H9 (cell line): ENCODE results near the gene PAQR7. TPM values are rescaled to one million over a fixed set of nuclear protein-coding genes. Genes with fewer than 3 reads are reported as not detected.

ENCODE experiments used
- DNase-seq: peaks from one replicate; pipeline ENCODE4 v3.0.0-alpha.2; 2017
- H2AFZ ChIP-seq: one replicate; pipeline ENCODE4 v1.6.1; 2013; ENCODE audit warnings: mild to moderate bottlenecking, low read length, control low read depth, moderate library complexity
- H2AK5ac ChIP-seq: 2 replicates; pipeline ENCODE4 v1.6.1; 2013; ENCODE audit warnings: low read length, control low read depth, mixed read lengths; ENCODE audit not compliant: insufficient read length
- H2BK120ac ChIP-seq: one replicate; pipeline ENCODE4 v1.6.1; 2013; ENCODE audit warnings: low read depth, mild to moderate bottlenecking, low read length, control low read depth, inconsistent platforms; ENCODE audit not compliant: poor library complexity, severe bottlenecking
- H2BK12ac ChIP-seq: 2 replicates; pipeline ENCODE4 v1.6.1; 2013; ENCODE audit warnings: low read length, control low read depth, mixed read lengths, low read depth; ENCODE audit not compliant: insufficient read length
- H2BK15ac ChIP-seq: 2 replicates; pipeline ENCODE4 v1.6.1; 2013; ENCODE audit warnings: low read depth, low read length, control low read depth
- H2BK20ac ChIP-seq: one replicate; pipeline ENCODE4 v1.6.1; 2013; ENCODE audit warnings: low read depth, mild to moderate bottlenecking, low read length, control low read depth, inconsistent platforms; ENCODE audit not compliant: poor library complexity, severe bottlenecking
- H2BK5ac ChIP-seq: 2 replicates; pipeline ENCODE4 v1.6.1; 2013; ENCODE audit warnings: low read length, control low read depth, mixed read lengths; ENCODE audit not compliant: insufficient read length
- H3K14ac ChIP-seq: 2 replicates; pipeline ENCODE4 v1.6.1; 2013; ENCODE audit warnings: low read length, control low read depth; ENCODE audit not compliant: insufficient read depth
- H3K18ac ChIP-seq: 2 replicates; pipeline ENCODE4 v1.6.1; 2013; ENCODE audit warnings: low read depth, mild to moderate bottlenecking, mixed read lengths, low read length, control low read depth; ENCODE audit not compliant: insufficient read length
- H3K23ac ChIP-seq: 2 replicates; pipeline ENCODE4 v1.6.1; 2013; ENCODE audit warnings: low read length, control low read depth, mixed read lengths, low read depth; ENCODE audit not compliant: insufficient read length
- H3K23me2 ChIP-seq: 2 replicates; pipeline ENCODE4 v1.6.1; 2013; ENCODE audit warnings: low read depth, mild to moderate bottlenecking, mixed read lengths, low read length, control low read depth; ENCODE audit not compliant: insufficient read length, poor library complexity, severe bottlenecking
- H3K27ac ChIP-seq: 2 replicates; pipeline ENCODE4 v1.5.1; 2013; ENCODE audit warnings: low read length, control low read depth, mixed read lengths, low read depth; ENCODE audit not compliant: insufficient read length
- H3K27me3 ChIP-seq: 2 replicates; pipeline ENCODE4 v1.6.1; 2013; ENCODE audit warnings: low read length, control low read depth, inconsistent platforms; ENCODE audit not compliant: insufficient read depth
- H3K4ac ChIP-seq: 2 replicates; pipeline ENCODE4 v1.6.1; 2013; ENCODE audit warnings: low read depth, mild to moderate bottlenecking, control low read depth, inconsistent platforms, low read length, moderate library complexity
- H3K4me1 ChIP-seq: 2 replicates; pipeline ENCODE4 v1.6.1; 2013; ENCODE audit warnings: low read length, control low read depth, inconsistent platforms; ENCODE audit not compliant: insufficient read depth
- H3K4me2 ChIP-seq: 2 replicates; pipeline ENCODE4 v1.6.1; 2013; ENCODE audit warnings: low read length, control low read depth, mixed read lengths; ENCODE audit not compliant: insufficient read length, insufficient read depth
- H3K56ac ChIP-seq: 2 replicates; pipeline ENCODE4 v1.6.1; 2013; ENCODE audit warnings: low read depth, mild to moderate bottlenecking, mixed read lengths, low read length, control low read depth; ENCODE audit not compliant: insufficient read length
- H3K79me1 ChIP-seq: 2 replicates; pipeline ENCODE4 v1.6.1; 2013; ENCODE audit warnings: low read depth, mild to moderate bottlenecking, moderate library complexity, low read length, control low read depth, inconsistent platforms; ENCODE audit not compliant: insufficient read depth, poor library complexity, severe bottlenecking
- H3K79me2 ChIP-seq: 2 replicates; pipeline ENCODE4 v1.6.1; 2013; ENCODE audit warnings: low read length, control low read depth, inconsistent platforms; ENCODE audit not compliant: insufficient read depth
- H3K9ac ChIP-seq: 2 replicates; pipeline ENCODE4 v1.6.1; 2013; ENCODE audit warnings: low read length, control low read depth, mixed read lengths; ENCODE audit not compliant: insufficient read length; ENCODE audit errors: extremely low read depth
- H3K9me3 ChIP-seq: one replicate; pipeline ENCODE4 v1.6.1; 2013; ENCODE audit warnings: low read depth, low read length, inconsistent platforms; ENCODE audit not compliant: control insufficient read depth
- H3T11ph ChIP-seq: one replicate; pipeline ENCODE4 v1.6.1; 2013; ENCODE audit warnings: mild to moderate bottlenecking, low read length, control low read depth, inconsistent platforms
- H4K20me1 ChIP-seq: one replicate; pipeline ENCODE4 v1.6.1; 2013; ENCODE audit not compliant: control insufficient read depth, insufficient read length, insufficient read depth
- H4K5ac ChIP-seq: 2 replicates; pipeline ENCODE4 v1.6.1; 2013; ENCODE audit warnings: low read depth, mild to moderate bottlenecking, mixed read lengths, low read length, control low read depth; ENCODE audit not compliant: insufficient read length
- H4K8ac ChIP-seq: replicated peaks from 2 replicates; pipeline ENCODE4 v1.6.1; 2013; ENCODE audit warnings: low read length, control low read depth, mixed read lengths, low read depth; ENCODE audit not compliant: insufficient read length
- H4K91ac ChIP-seq: 2 replicates; pipeline ENCODE4 v1.6.1; 2013; ENCODE audit warnings: low read depth, mild to moderate bottlenecking, moderate library complexity, mixed read lengths, low read length, control low read depth; ENCODE audit not compliant: insufficient read length
- H3K27ac Mint-ChIP-seq, 3 experiments: 2 replicates in 2 of 3; 3 replicates in 1 of 3; pipeline ENCODE4 v1.8.0; 2020 to 2021; ENCODE audit warnings: mixed read lengths in 3 of 3, mild to moderate bottlenecking in 1 of 3, moderate library complexity in 1 of 3
- H3K27me3 Mint-ChIP-seq: 2 replicates; pipeline ENCODE4 v1.8.0; 2021; ENCODE audit warnings: low read depth, mild to moderate bottlenecking, moderate library complexity, mixed read lengths
- H3K36me3 Mint-ChIP-seq, 3 experiments: 2 replicates in 2 of 3; 3 replicates in 1 of 3; pipeline ENCODE4 v1.8.0; 2020 to 2021; ENCODE audit warnings: low read depth in 3 of 3, mixed read lengths in 3 of 3; ENCODE audit not compliant: insufficient read depth in 1 of 3
- H3K4me1 Mint-ChIP-seq, 2 experiments: 2 replicates each; pipeline ENCODE4 v1.8.0; 2020; ENCODE audit warnings: mixed read lengths in 2 of 2
- H3K4me3 Mint-ChIP-seq, 2 experiments: 2 replicates in 1 of 2; 3 replicates in 1 of 2; pipeline ENCODE4 v1.8.0; 2020 to 2021; ENCODE audit warnings: mild to moderate bottlenecking in 2 of 2, mixed read lengths in 2 of 2, moderate library complexity in 1 of 2
- H3K9me3 Mint-ChIP-seq, 2 experiments: 2 replicates in 1 of 2; 3 replicates in 1 of 2; pipeline ENCODE4 v1.8.0; 2020; ENCODE audit warnings: mild to moderate bottlenecking in 2 of 2, mixed read lengths in 2 of 2, moderate library complexity in 1 of 2
- WGBS: extraction: QIAGEN DNeasy Blood & Tissue Kit; methylation state at CpG from one replicate; pipeline ENCODE4 v1.1.7; 2013; ENCODE audit warnings: missing lambda C conversion rate, low lambda C conversion rate, mixed read lengths; ENCODE audit not compliant: insufficient read length; ENCODE audit errors: extremely low coverage; 5-methylcytosine and 5-hydroxymethylcytosine counted together
- total RNA-seq: library from RNA; stranded (reverse); gene quantifications from 2 replicates; pipeline ENCODE4 v1.2.1, GENCODE V29; 2021
- TF ChIP-seq, protein P1 (sequence below): fragments of 200-600 bp; sonication (generic); conservative IDR thresholded peaks from 3 replicates; pipeline ENCODE4 v1.8.0; 2021; ENCODE audit warnings: antibody characterized with exemption, mild to moderate bottlenecking

The PAQR7 gene
- total RNA-seq, 1 experiment from 2014 or later: 6.3 TPM

DNA sequence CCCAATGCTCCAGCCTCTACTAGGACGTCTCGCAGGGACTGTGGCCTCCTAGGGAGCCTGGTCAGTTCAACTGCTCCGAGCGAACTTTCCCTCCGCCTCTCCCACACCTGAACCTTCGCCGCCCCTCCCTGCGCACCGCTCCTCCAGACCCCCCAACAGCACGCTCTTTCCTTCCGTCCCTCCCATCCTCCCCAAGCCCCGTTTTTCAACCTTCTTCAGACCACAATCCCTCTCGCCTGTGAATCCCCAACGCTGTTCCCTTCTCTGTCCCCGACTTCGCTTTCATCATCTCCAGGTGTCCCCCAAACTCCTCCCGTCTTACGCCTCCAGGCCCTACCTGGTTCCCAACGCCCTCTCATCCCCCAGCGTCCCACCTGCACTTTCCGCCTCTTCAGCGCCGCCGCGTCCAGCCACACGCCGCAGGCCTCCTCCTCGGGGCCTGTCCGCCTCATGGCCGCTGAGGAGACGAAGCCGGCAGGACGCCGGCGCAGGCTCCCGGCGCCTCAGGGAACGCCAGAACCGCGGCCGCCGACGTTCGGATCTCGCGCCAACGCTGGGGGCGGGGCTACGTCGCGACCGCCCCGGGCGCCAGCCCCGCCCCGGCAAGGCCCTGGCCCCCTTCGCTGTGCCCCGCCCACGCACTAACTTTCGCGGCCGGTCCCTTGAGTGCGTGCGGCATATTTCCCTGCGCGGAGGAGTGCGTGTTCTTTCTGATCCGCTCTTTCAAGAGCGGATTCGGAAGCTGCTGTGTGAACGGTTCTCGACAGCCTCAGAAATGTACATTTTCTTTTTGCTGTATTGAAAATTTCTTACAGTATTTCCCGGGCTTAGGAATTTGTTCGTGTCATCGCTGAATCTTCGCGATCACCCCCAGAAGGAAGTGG is 16.4 kb downstream of the PAQR7 start, which contains the start of gene AUNIP:
AUNIP (minus strand) TSS at position 552 of the 884 bp plus-strand sequence; CDS start at position 452, 100 bp downstream.
- Histone ChIP-seq H2BK20ac (no peak within 1 kb of the TSS), H2BK5ac (peak within 1 kb of the TSS; percentile 56), H4K20me1 (no peaks in the 10 kb centered on the region), H3K4me1 (peaks cover 3% of the 10 kb centered on the region; the same call in 1 of the 2 replicates), H3K4ac (peak within 1 kb of the TSS; percentile 40; the same call in 1 of the 2 replicates), H3K9ac (peak within 1 kb of the TSS; percentile 97), H3K56ac (peak within 1 kb of the TSS; percentile 51), H3K4me2 (peak within 1 kb of the TSS; percentile 96), H4K91ac (no peak within 1 kb of the TSS), H2BK12ac (peak within 1 kb of the TSS; percentile 12), H3K79me1 (no peaks in the 10 kb centered on the region), H2AFZ (peak within 1 kb of the TSS; percentile 95), H3K9me3 (no peaks in the 10 kb centered on the region), H3K18ac (peak within 1 kb of the TSS; percentile 95), H4K8ac (no peak within 1 kb of the TSS), H3K23me2 (peaks cover 16% of the 10 kb centered on the region), H2BK120ac (no peak within 1 kb of the TSS), H3K27ac (peak within 1 kb of the TSS; percentile 65), H3K14ac (peak within 1 kb of the TSS; percentile 99), H4K5ac (peak within 1 kb of the TSS; percentile 89), H3T11ph (no peak within 1 kb of the TSS), H2AK5ac (no peak within 1 kb of the TSS), H3K27me3 (no peaks in the 10 kb centered on the region), H3K79me2 (peaks cover 9% of the 10 kb centered on the region; the same call in 1 of the 2 replicates), H3K23ac (no peak within 1 kb of the TSS), H2BK15ac (0 out of 2 replicates have a peak within 1 kb of the TSS, but pooled peaks have one; percentile 82)
- H3K4me1 Mint-ChIP-seq: peaks cover 14 to 24% of the 10 kb centered on the region in 2 experiments
- H3K27ac Mint-ChIP-seq: peak within 1 kb of the TSS; percentile 83 to 99 (median 97)
- peak within 1 kb of the TSS; percentile 98 for H3K4me3 Mint-ChIP-seq
- TF ChIP-seq, protein P1, sequence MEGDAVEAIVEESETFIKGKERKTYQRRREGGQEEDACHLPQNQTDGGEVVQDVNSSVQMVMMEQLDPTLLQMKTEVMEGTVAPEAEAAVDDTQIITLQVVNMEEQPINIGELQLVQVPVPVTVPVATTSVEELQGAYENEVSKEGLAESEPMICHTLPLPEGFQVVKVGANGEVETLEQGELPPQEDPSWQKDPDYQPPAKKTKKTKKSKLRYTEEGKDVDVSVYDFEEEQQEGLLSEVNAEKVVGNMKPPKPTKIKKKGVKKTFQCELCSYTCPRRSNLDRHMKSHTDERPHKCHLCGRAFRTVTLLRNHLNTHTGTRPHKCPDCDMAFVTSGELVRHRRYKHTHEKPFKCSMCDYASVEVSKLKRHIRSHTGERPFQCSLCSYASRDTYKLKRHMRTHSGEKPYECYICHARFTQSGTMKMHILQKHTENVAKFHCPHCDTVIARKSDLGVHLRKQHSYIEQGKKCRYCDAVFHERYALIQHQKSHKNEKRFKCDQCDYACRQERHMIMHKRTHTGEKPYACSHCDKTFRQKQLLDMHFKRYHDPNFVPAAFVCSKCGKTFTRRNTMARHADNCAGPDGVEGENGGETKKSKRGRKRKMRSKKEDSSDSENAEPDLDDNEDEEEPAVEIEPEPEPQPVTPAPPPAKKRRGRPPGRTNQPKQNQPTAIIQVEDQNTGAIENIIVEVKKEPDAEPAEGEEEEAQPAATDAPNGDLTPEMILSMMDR: no peak
- peak; percentile 81 for DNase-seq
- no peaks in the 10 kb centered on the region for H3K27me3 Mint-ChIP-seq
- H3K9me3 Mint-ChIP-seq: no peaks in the 10 kb centered on the region
- WGBS: no CpG with 5 or more reads among the region's 77 CpGs
- H3K36me3 Mint-ChIP-seq: peaks cover 0 to 12% (median 11%) of the 10 kb centered on the region in 3 experiments; a peak in 4 of 7 replicates
